ENCODE measurements around the gene CAMKK1.
A peak's percentile ranks its signal among the peaks of the same experiment; 100 is the strongest.
"Not testable (repeated sequence)": the region's sequence is repeated elsewhere in the genome, so short reads cannot be mapped to it uniquely, and the experiment has no call there.

The CAMKK1 gene

GRCh38 chr17:3879186-3879585 is 13.7 kb downstream of the CAMKK1 start:
- DNase-seq (ENCODE audit: low spot score) = peak; percentile 84

GRCh38 chr17:3877220-3877619 is 15.6 kb downstream of the CAMKK1 start:
- no peak for DNase-seq (ENCODE audit: low spot score)

GRCh38 chr17:3875317-3875716 is 17.5 kb downstream of the CAMKK1 start:
- no peak for DNase-seq (ENCODE audit: low spot score)

- DNase-seq (ENCODE audit: low spot score) = no peak
These were observed 19.0 kb downstream of the CAMKK1 start for GRCh38 chr17:3873862-3874261.

GRCh38 chr17:3870871-3871306 is 22.0 kb downstream of the CAMKK1 start:
- no peak for DNase-seq (ENCODE audit: low spot score)

GRCh38 chr17:3867606-3868005 is 25.2 kb downstream of the CAMKK1 start:
- DNase-seq (ENCODE audit: low spot score) = no peak

- DNase-seq (ENCODE audit: low spot score) = no peak
These were observed 25.7 kb downstream of the CAMKK1 start for GRCh38 chr17:3867106-3867505.

- DNase-seq (ENCODE audit: low spot score) = no peak
These were observed 26.6 kb downstream of the CAMKK1 start for GRCh38 chr17:3866276-3866675.

- no peak for DNase-seq (ENCODE audit: low spot score)
These were observed 27.7 kb downstream of the CAMKK1 start for GRCh38 chr17:3865176-3865575.

GRCh38 chr17:3864534-3864933 is 28.3 kb downstream of the CAMKK1 start:
- no peak for DNase-seq (ENCODE audit: low spot score)

- DNase-seq (ENCODE audit: low spot score) = no peak
These were observed 30.8 kb downstream of the CAMKK1 start for GRCh38 chr17:3861761-3862681.

- no peak for DNase-seq (ENCODE audit: low spot score)
These were observed 31.7 kb downstream of the CAMKK1 start for GRCh38 chr17:3860939-3861700.

GRCh38 chr17:3859940-3860339 is 32.9 kb downstream of the CAMKK1 start:
- no peak for DNase-seq (ENCODE audit: low spot score)

- DNase-seq (ENCODE audit: low spot score) = no peak
These were observed 35.4 kb downstream of the CAMKK1 start for GRCh38 chr17:3857261-3858105.

GRCh38 chr17:3854204-3854603 is 38.6 kb downstream of the CAMKK1 start:
- not testable (repeated sequence) for DNase-seq (ENCODE audit: low spot score)

GRCh38 chr17:3852561-3852960 is 40.3 kb downstream of the CAMKK1 start:
- no peak for DNase-seq (ENCODE audit: low spot score)

GRCh38 chr17:3851461-3852100 is 41.3 kb downstream of the CAMKK1 start:
- no peak for DNase-seq (ENCODE audit: low spot score)

- DNase-seq (ENCODE audit: low spot score) = no peak
These were observed 44.5 kb downstream of the CAMKK1 start for GRCh38 chr17:3848229-3848835.

GRCh38 chr17:3847165-3847670 is 45.6 kb downstream of the CAMKK1 start:
- DNase-seq (ENCODE audit: low spot score) = no peak

- no peak for DNase-seq (ENCODE audit: low spot score)
These were observed 46.3 kb downstream of the CAMKK1 start for GRCh38 chr17:3846437-3847164.
